Measurements from ENCODE around the gene SCMH1.

DNA sequence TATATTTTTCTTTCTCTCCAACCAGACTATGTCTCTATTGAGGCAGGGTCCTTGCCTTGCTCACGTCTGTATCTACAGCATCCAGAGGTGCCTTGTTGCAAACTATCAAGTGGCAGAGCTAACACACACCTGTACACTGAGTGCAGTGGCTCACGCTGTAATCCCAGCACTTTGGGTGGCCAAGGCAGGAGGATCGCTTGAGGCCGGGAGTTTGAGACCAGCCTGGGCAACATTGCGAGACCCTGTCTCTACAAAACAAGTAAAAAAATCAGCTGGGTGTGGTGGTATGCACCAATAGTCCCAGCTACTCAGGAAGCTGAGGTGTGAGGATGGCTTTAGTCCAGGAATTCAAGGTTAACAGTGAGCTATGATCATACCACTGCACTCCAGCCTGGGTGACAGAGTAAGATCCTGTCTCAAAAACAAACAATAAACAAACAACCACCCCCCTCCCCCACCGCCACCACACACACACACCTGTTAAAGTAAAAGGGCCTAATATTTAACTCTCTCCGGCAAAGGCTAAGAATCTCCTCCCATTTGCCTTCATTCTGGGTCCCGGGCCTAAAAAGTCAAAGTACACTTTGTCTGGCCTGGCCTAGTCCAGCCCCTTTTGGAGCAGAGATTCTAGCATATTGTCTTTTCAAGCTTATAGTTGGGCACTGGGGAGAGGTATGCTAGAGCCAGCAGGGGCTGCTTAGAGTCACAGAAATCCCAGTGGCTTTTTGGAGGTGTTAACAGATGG, 211.1 kb downstream of the SCMH1 start:
- TF ChIP-seq EZH2 (IDR thresholded peaks at IDR 0.05; ENCODE audit: borderline replicate concordance) (no peak), EZH2phosphoT487 (IDR thresholded peaks at IDR 0.05; ENCODE audit: low read depth, severe bottlenecking, unreplicated experiment) (no peak)
- TF ChIP-seq, protein P1, sequence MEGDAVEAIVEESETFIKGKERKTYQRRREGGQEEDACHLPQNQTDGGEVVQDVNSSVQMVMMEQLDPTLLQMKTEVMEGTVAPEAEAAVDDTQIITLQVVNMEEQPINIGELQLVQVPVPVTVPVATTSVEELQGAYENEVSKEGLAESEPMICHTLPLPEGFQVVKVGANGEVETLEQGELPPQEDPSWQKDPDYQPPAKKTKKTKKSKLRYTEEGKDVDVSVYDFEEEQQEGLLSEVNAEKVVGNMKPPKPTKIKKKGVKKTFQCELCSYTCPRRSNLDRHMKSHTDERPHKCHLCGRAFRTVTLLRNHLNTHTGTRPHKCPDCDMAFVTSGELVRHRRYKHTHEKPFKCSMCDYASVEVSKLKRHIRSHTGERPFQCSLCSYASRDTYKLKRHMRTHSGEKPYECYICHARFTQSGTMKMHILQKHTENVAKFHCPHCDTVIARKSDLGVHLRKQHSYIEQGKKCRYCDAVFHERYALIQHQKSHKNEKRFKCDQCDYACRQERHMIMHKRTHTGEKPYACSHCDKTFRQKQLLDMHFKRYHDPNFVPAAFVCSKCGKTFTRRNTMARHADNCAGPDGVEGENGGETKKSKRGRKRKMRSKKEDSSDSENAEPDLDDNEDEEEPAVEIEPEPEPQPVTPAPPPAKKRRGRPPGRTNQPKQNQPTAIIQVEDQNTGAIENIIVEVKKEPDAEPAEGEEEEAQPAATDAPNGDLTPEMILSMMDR (IDR thresholded peaks at IDR 0.05; ENCODE audit: poor library complexity) = no peak

Data from hepatocyte (in vitro differentiated cells).